Measurements from ENCODE around the gene GPR31.

DNA sequence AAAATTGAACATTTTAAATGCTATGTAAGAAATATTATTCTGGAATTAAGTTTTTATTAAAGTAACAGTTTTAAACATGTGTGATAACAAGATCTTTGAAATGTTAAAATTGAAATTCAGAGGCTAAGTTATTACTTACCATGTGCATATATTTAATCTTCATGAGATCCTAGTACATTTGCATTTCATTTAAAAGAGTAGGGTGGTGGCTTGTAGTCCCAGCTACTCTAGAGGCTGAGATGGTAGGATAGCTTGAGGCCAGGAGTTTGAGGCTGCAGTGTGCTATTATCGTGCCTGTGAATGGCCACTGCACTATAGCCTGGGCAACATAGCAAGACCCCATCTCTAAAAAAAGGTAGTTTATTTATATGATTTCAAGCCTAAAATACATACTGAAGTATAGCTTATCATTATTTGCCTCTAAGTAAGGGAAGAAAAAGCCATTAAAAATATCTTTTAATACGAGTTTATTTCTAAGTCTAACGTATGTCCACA is 31.9 kb downstream of the GPR31 start:
- TF ChIP-seq EZH2 (IDR thresholded peaks at IDR 0.05) = no peak
- TF ChIP-seq POLR2AphosphoS5 (IDR thresholded peaks at IDR 0.05; ENCODE audit: borderline replicate concordance, low read depth, low read length) = no peak
